Upper lobe of left lung (tissue), 4 donors: ENCODE measurements around the gene ZC3H4.

Source experiments
- CTCF ChIP-seq, 6 experiments: fragments of 450-650 bp in 4 of 6; fragments of 200-600 bp in 2 of 6; sonication (generic) in 2 of 6; IDR thresholded peaks; one replicate each; pipeline ENCODE4 v1.5.1; 2016 to 2019; ENCODE audit warnings: antibody characterized with exemption in 6 of 6
- POLR2A ChIP-seq, 4 donors: fragments of 450-650 bp; IDR thresholded peaks; one replicate each; pipeline ENCODE4 v1.5.1; 2016 to 2017; ENCODE audit warnings: antibody characterized with exemption in 4 of 4, mild to moderate bottlenecking in 2 of 4
- POLR2AphosphoS5 ChIP-seq, 2 donors: sonication (generic); formaldehyde crosslinking; IDR thresholded peaks; one replicate each; pipeline ENCODE4 v1.5.1; 2017; ENCODE audit warnings: antibody characterized with exemption in 2 of 2

- TF ChIP-seq CTCF (IDR thresholded peaks at IDR 0.05) (no peak), POLR2AphosphoS5 (IDR thresholded peaks at IDR 0.05) (no peak), POLR2A (IDR thresholded peaks at IDR 0.05) (no peak)
These were observed 38.1 kb upstream of the ZC3H4 start for GRCh38 chr19:47151627-47152026.
